Stimulated activated CD4-positive, alpha-beta T cell treated with anti-CD3 and anti-CD28 coated beads, TNF-alpha, amount 100 ng/mL, for 48 hours (primary cell): ENCODE measurements around the gene BPI.
"Not testable (repeated sequence)": the region's sequence is repeated elsewhere in the genome, so short reads cannot be mapped to it uniquely, and the experiment has no call there.

ENCODE experiments used
- DNase-seq, 3 donors: peaks; one replicate each; pipeline ENCODE4 v3.0.0-alpha.2; 2020; ENCODE audit warnings: low read depth in 3 of 3

Gene BPI

GRCh38 chr20:38363004-38363747 lies 59.2 kb downstream of the BPI start:
- no peak for DNase-seq

- no peak for DNase-seq
These were observed 65.4 kb downstream of the BPI start for GRCh38 chr20:38369389-38369788.

GRCh38 chr20:38372806-38373205 lies 68.8 kb downstream of the BPI start:
- no peak for DNase-seq

GRCh38 chr20:38373231-38373867 lies 69.4 kb downstream of the BPI start:
- DNase-seq: no peak

GRCh38 chr20:38373898-38374297 lies 69.9 kb downstream of the BPI start:
- no peak for DNase-seq

- no peak for DNase-seq
These were observed 73.2 kb downstream of the BPI start for GRCh38 chr20:38377039-38377685.

GRCh38 chr20:38377838-38378237 lies 73.9 kb downstream of the BPI start:
- not testable (repeated sequence) for DNase-seq

- no peak for DNase-seq
These were observed 79.2 kb downstream of the BPI start for GRCh38 chr20:38383147-38383546.

GRCh38 chr20:38386004-38386403 lies 82.0 kb downstream of the BPI start:
- no peak for DNase-seq

- DNase-seq: no peak
These were observed 82.9 kb downstream of the BPI start for GRCh38 chr20:38386851-38387250.
